Gastrocnemius medialis (tissue), 4 donors: ENCODE data around the gene MAST2. TPM values are rescaled to one million over a fixed set of nuclear protein-coding genes. Genes with fewer than 3 reads are reported as not detected.
A peak's percentile ranks its signal among the peaks of the same experiment; 100 is the strongest.

ENCODE experiments used
- ATAC-seq, 2 donors: fragments of 150-250 bp; one replicate each; pipeline ENCODE4 v1.9.1; 2016
- DNase-seq, 2 donors: peaks; one replicate each; pipeline ENCODE4 v3.0.0-alpha.2; 2019
- H3K27ac ChIP-seq, 4 donors: fragments of 200-600 bp; sonication (generic); 1 replicate in 1 of 4; 2 replicates in 3 of 4; pipeline ENCODE4 v1.5.1; 2016 to 2018; ENCODE audit warnings: mild to moderate bottlenecking in 2 of 4, moderate library complexity in 1 of 4
- H3K27me3 ChIP-seq, 3 donors: fragments of 200-600 bp; sonication (generic) in 2 of 3; 1 replicate in 1 of 3; 2 replicates in 2 of 3; pipeline versions ENCODE4 v1.5.1 to v1.6.0; 2016 to 2019; ENCODE audit warnings: mild to moderate bottlenecking in 1 of 3, moderate library complexity in 1 of 3
- H3K36me3 ChIP-seq, 2 donors: fragments of 200-600 bp; sonication (generic) in 1 of 2; one replicate each; pipeline ENCODE4 v1.5.1; 2017 to 2018
- H3K4me1 ChIP-seq, 2 donors: fragments of 200-600 bp; sonication (generic) in 1 of 2; one replicate each; pipeline ENCODE4 v1.5.1; 2016 to 2017; ENCODE audit warnings: mild to moderate bottlenecking in 2 of 2
- H3K4me3 ChIP-seq, 4 donors: fragments of 200-600 bp; sonication (generic) in 3 of 4; 1 replicate in 1 of 4; 2 replicates in 3 of 4; pipeline ENCODE4 v1.5.1; 2016 to 2019; ENCODE audit warnings: mild to moderate bottlenecking in 2 of 4
- H3K9me3 ChIP-seq, 3 donors: fragments of 200-600 bp; sonication (generic) in 2 of 3; 1 replicate in 1 of 3; 2 replicates in 2 of 3; pipeline ENCODE4 v1.5.1; 2016 to 2019
- POLR2A ChIP-seq, 2 donors: fragments of 450-650 bp; IDR thresholded peaks; one replicate each; pipeline ENCODE4 v1.6.1; 2017; ENCODE audit warnings: antibody characterized with exemption in 2 of 2, mild to moderate bottlenecking in 2 of 2, moderate library complexity in 2 of 2
- in situ Hi-C, 4 donors: fragments of 200-750 bp; cut with MboI; loops; one replicate each; pipeline versions ENCODE4 v1.15.0 to v1.8.0; 2017; ENCODE audit warnings: low sequenced_read_pairs in 4 of 4
- intact Hi-C: fragments of 100-400 bp; cut with DNase I; formaldehyde crosslinking; loops from one replicate; pipeline ENCODE4 v1.15.1; 2023; ENCODE audit warnings: low total_unique reads
- total RNA-seq, 4 donors: library from RNA; depleted of rRNA; stranded (reverse); fragments of >200 nt; gene quantifications; one replicate each; pipeline versions ENCODE4 v1.1.0 to v1.2.3, GENCODE V29; 2016
- TF ChIP-seq, protein P1 (sequence below), 5 experiments: fragments of 450-650 bp in 3 of 5; fragments of 200-600 bp in 2 of 5; sonication (generic) in 2 of 5; IDR thresholded peaks in 4 of 5; conservative IDR thresholded peaks in 1 of 5; 1 replicate in 4 of 5; 2 replicates in 1 of 5; pipeline ENCODE4 v1.5.1; 2016 to 2019; ENCODE audit warnings: antibody characterized with exemption in 5 of 5, mild to moderate bottlenecking in 3 of 5, moderate library complexity in 3 of 5

MAST2 gene
- total RNA-seq, 4 donors from 2014 or later: 110 to 195 (median 162) TPM

DNA sequence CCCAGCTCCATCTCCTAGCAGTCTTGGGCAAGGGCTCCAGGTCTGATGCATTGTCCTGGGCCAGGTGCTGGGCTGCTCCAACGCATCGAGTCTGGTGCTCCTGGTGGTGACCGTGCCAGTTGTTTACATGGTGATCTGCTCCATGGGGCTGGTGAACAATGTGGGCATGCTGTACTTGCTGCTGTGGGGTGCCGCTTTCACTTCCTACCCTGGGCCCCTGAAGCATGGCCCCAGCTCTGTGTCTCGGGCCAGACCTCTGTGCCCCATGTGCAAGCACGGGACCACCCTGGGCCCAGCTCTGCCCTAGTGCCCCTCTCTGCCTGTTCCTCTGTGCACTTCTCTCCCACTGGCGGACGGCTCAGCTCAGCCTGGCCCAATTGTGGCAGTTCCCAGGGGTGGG, 119.4 kb downstream of the MAST2 start:
- peak in 1 of 2 donors; percentile 25 for ATAC-seq
- intact Hi-C loops: no loop called here
- DNase-seq: peak in 1 of 2 donors; percentile 27
- H3K27me3 ChIP-seq: no peaks in the 10 kb centered on the region
- H3K27ac ChIP-seq: peak overlapping the region; percentile 91 to 97 (median 92)
- TF ChIP-seq, protein P1, sequence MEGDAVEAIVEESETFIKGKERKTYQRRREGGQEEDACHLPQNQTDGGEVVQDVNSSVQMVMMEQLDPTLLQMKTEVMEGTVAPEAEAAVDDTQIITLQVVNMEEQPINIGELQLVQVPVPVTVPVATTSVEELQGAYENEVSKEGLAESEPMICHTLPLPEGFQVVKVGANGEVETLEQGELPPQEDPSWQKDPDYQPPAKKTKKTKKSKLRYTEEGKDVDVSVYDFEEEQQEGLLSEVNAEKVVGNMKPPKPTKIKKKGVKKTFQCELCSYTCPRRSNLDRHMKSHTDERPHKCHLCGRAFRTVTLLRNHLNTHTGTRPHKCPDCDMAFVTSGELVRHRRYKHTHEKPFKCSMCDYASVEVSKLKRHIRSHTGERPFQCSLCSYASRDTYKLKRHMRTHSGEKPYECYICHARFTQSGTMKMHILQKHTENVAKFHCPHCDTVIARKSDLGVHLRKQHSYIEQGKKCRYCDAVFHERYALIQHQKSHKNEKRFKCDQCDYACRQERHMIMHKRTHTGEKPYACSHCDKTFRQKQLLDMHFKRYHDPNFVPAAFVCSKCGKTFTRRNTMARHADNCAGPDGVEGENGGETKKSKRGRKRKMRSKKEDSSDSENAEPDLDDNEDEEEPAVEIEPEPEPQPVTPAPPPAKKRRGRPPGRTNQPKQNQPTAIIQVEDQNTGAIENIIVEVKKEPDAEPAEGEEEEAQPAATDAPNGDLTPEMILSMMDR (IDR thresholded peaks at IDR 0.05 in 4 of 5, conservative IDR thresholded peaks at IDR 0.05 in 1 of 5): no peak
- in situ Hi-C loops: no loop called here
- H3K9me3 ChIP-seq: no peaks in the 10 kb centered on the region
- H3K4me1 ChIP-seq: peaks cover 54 to 75% of the 10 kb centered on the region in 2 donors
- H3K36me3 ChIP-seq: peaks cover 0 to 25% of the 10 kb centered on the region in 2 donors
- H3K4me3 ChIP-seq: peak overlapping the region in 1 of 4 donors; percentile 39

DNA sequence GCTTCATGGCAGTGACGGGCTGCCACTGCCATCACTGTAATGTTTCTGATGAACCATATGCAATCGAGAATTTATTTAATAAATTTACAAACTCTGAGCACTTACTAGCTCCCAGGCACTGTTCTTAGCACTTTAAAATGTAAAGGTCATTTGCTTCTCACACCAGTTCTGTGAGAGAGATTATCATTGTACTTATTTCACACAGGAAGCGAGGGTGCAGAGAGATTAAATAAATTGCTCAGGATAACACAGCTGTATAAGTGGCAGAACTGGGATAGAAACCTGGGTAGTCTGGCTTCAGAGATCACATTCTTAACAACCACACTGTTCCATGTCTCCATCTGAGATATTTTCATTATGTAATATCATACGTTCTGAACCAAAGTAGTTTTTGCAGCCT, 119.9 kb downstream of the MAST2 start:
- DNase-seq (no peak), ATAC-seq (no peak)
- Histone ChIP-seq H3K27ac (peak overlapping the region; percentile 91 to 97 (median 92)), H3K27me3 (no peaks in the 10 kb centered on the region), H3K9me3 (no peaks in the 10 kb centered on the region), H3K36me3 (peaks cover 0 to 20% of the 10 kb centered on the region in 2 donors), H3K4me3 (no peak overlapping the region), H3K4me1 (peaks cover 60 to 78% of the 10 kb centered on the region in 2 donors)
- in situ Hi-C loops (no loop called here), intact Hi-C loops (no loop called here)
- TF ChIP-seq POLR2A (IDR thresholded peaks at IDR 0.05): no peak
- TF ChIP-seq, protein P1 (IDR thresholded peaks at IDR 0.05 in 4 of 5, conservative IDR thresholded peaks at IDR 0.05 in 1 of 5): no peak

DNA sequence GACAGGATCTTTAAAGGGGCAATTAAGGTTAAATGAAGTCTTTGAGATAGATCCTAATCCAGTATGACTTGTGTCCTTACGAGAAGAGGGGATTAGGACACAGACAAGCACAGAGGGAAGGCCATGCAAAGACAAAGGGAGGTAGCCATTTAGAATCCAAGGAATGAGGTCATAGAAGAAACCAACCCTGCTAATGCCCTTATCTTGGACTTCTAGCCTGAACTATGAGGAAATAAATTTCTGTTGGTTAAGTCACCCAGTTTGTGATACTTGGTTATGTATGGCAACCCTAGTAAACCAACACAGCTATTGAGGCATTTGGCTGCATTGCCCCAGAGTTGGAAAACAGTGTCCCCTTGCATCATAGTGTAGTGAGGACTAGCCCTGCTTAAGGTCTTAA, 121.3 kb downstream of the MAST2 start:
- H3K4me1 ChIP-seq: peaks cover 74 to 85% of the 10 kb centered on the region in 2 donors
- H3K9me3 ChIP-seq: no peaks in the 10 kb centered on the region
- intact Hi-C loops: loop anchor here (2.0 kb wide), 1 partner anchor 32 kb away; no protein-coding TSS in a partner anchor
- TF ChIP-seq POLR2A (IDR thresholded peaks at IDR 0.05): no peak
- TF ChIP-seq, protein P1 (IDR thresholded peaks at IDR 0.05 in 4 of 5, conservative IDR thresholded peaks at IDR 0.05 in 1 of 5): no peak
- peak; percentile 79 to 89 for ATAC-seq
- no peak overlapping the region for H3K4me3 ChIP-seq
- H3K27ac ChIP-seq: peak overlapping the region; percentile 91 to 97 (median 92)
- peak in 1 of 2 donors; percentile 78 for DNase-seq
- H3K27me3 ChIP-seq: no peaks in the 10 kb centered on the region
- H3K36me3 ChIP-seq: peaks cover 0 to 8% of the 10 kb centered on the region in 2 donors
- in situ Hi-C loops: no loop called here

DNA sequence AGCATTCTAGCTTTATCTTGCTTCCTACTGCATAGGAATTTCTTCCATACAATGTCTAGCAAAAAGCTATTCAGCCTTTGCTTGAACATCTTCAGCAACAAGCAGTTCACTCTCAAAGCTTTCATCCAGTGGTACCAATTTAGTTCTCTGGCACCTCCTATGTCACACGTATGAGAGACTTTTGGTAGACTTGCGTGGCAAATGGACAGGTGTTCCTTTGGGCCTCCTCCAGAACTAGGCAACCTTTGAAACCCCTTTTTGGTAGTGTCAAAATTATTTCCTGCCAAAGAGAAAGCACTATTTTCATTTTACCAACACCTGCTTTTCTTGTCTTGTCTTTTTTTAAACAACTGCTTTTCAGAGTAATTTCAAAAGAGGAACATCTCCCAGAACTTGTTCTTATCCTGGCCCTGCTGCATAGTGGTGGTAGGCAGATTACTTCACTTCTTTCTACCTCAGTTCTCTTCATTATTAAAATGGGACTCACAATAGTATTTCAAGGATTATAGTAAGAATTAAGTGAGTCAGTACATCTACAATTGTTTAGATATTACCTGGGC, 122.4 kb downstream of the MAST2 start:
- Histone ChIP-seq H3K9me3 (no peaks in the 10 kb centered on the region), H3K27ac (peak overlapping the region; percentile 91 to 97 (median 92)), H3K36me3 (no peaks in the 10 kb centered on the region), H3K4me3 (peak overlapping the region in 1 of 4 donors; percentile 26), H3K4me1 (peaks cover 75 to 85% of the 10 kb centered on the region in 2 donors), H3K27me3 (no peaks in the 10 kb centered on the region)
- intact Hi-C loops (loop anchor here (2.0 kb wide), 1 partner anchor 31 kb away; no protein-coding TSS in a partner anchor), in situ Hi-C loops (no loop called here)
- no peak for ATAC-seq
- TF ChIP-seq, protein P1 (IDR thresholded peaks at IDR 0.05 in 4 of 5, conservative IDR thresholded peaks at IDR 0.05 in 1 of 5): no peak
- no peak for TF ChIP-seq POLR2A (IDR thresholded peaks at IDR 0.05)
- no peak for DNase-seq
